K562 (cell line): ENCODE results near the gene CNOT2.

ENCODE experiments used
- EGR1 ChIP-seq: fragments of 450-650 bp; conservative IDR thresholded peaks from 2 replicates; pipeline ENCODE4 v1.6.1; 2017; ENCODE audit warnings: mild to moderate bottlenecking
- GATAD2A ChIP-seq: fragments of 450-650 bp; IDR thresholded peaks from 2 replicates; pipeline ENCODE4 v1.6.1; 2017
- NFIC ChIP-seq: fragments of 450-650 bp; IDR thresholded peaks from 2 replicates; pipeline ENCODE4 v1.6.1; 2017; ENCODE audit warnings: mild to moderate bottlenecking, inconsistent platforms
- SNIP1 ChIP-seq: fragments of 450-650 bp; IDR thresholded peaks from 2 replicates; pipeline ENCODE4 v1.7.1; 2017; ENCODE audit warnings: low read depth, mild to moderate bottlenecking
- ZNF146 ChIP-seq: IDR thresholded peaks from one replicate; pipeline ENCODE4 v1.6.1; 2018; ENCODE audit warnings: missing compliant biosample characterization; ENCODE audit not compliant: unreplicated experiment
- ZNF3 ChIP-seq: fragments of 250-450 bp; sonication (Bioruptor Pico); IDR thresholded peaks from 2 replicates; pipeline ENCODE4 v1.5.0; 2021; ENCODE audit warnings: mild to moderate bottlenecking, moderate library complexity
- TF ChIP-seq, protein P1 (sequence below): fragments of 250-450 bp; sonication (Bioruptor Pico); IDR thresholded peaks from 2 replicates; pipeline ENCODE4 v1.8.0; 2022; ENCODE audit warnings: inconsistent platforms, mild to moderate bottlenecking, moderate library complexity, borderline replicate concordance
- TF ChIP-seq, protein P2 (sequence below): sonication (generic); formaldehyde crosslinking; IDR thresholded peaks from 2 replicates; pipeline ENCODE4 v1.8.0; 2022; ENCODE audit warnings: mild to moderate bottlenecking, missing genetic modification reagents, borderline replicate concordance

DNA sequence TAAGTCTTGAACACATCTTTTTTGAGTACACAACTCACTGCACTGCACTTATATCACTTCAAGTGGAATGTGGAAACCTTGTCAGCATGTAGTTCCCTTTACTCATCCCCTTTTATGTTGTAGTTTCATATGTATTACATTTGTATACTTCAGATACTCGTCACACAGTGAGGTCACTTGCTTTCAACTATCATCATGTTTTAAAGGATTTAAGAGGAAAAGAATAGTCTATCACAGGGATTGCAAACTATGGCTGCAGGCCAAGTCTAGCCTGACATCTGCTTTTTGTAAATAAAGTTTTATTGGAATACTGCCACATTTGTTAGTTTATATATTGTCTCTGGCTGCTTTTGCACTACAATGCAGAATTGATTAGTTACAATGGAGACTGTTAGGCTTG, 24.3 kb downstream of the CNOT2 start:
- TF ChIP-seq, protein P1, sequence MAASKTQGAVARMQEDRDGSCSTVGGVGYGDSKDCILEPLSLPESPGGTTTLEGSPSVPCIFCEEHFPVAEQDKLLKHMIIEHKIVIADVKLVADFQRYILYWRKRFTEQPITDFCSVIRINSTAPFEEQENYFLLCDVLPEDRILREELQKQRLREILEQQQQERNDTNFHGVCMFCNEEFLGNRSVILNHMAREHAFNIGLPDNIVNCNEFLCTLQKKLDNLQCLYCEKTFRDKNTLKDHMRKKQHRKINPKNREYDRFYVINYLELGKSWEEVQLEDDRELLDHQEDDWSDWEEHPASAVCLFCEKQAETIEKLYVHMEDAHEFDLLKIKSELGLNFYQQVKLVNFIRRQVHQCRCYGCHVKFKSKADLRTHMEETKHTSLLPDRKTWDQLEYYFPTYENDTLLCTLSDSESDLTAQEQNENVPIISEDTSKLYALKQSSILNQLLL (CRISPR knock-in tag), result no peak
- TF ChIP-seq ZNF3 (CRISPR knock-in tag) (no peak), SNIP1 (no peak), GATAD2A (no peak), ZNF146 (CRISPR knock-in tag) (no peak), NFIC (peak; percentile 57), EGR1 (no peak)
- TF ChIP-seq, protein P2, sequence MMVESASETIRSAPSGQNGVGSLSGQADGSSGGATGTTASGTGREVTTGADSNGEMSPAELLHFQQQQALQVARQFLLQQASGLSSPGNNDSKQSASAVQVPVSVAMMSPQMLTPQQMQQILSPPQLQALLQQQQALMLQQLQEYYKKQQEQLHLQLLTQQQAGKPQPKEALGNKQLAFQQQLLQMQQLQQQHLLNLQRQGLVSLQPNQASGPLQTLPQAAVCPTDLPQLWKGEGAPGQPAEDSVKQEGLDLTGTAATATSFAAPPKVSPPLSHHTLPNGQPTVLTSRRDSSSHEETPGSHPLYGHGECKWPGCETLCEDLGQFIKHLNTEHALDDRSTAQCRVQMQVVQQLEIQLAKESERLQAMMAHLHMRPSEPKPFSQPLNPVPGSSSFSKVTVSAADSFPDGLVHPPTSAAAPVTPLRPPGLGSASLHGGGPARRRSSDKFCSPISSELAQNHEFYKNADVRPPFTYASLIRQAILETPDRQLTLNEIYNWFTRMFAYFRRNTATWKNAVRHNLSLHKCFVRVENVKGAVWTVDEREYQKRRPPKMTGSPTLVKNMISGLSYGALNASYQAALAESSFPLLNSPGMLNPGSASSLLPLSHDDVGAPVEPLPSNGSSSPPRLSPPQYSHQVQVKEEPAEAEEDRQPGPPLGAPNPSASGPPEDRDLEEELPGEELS (CRISPR knock-in tag), result no peak
